HG02678 (cell line): ENCODE results near the gene MBTPS1.

Experiments
- ATAC-seq: cut with Tn5 transposase; IDR thresholded peaks from one replicate; pipeline ENCODE4 v1.9.1; 2021; ENCODE audit warnings: mild to moderate bottlenecking, moderate library complexity; ENCODE audit not compliant: unreplicated experiment

Gene MBTPS1

GRCh38 chr16:84040823-84041820 is 75.6 kb downstream of the MBTPS1 start:
- no peak for ATAC-seq

- no peak for ATAC-seq
These were observed 76.4 kb downstream of the MBTPS1 start for GRCh38 chr16:84040226-84040822.

- no peak for ATAC-seq
These were observed 77.0 kb downstream of the MBTPS1 start for GRCh38 chr16:84039696-84040095.

- no peak for ATAC-seq
These were observed 78.3 kb downstream of the MBTPS1 start for GRCh38 chr16:84038469-84038868.

- no peak for ATAC-seq
These were observed 79.7 kb downstream of the MBTPS1 start for GRCh38 chr16:84036982-84037425.

- ATAC-seq, result no peak
These were observed 80.6 kb downstream of the MBTPS1 start for GRCh38 chr16:84036131-84036530.

GRCh38 chr16:84034516-84034915 is 82.2 kb downstream of the MBTPS1 start:
- no peak for ATAC-seq

- ATAC-seq, result no peak
These were observed 83.2 kb downstream of the MBTPS1 start for GRCh38 chr16:84033251-84034195.

GRCh38 chr16:84032458-84033178 is 84.1 kb downstream of the MBTPS1 start:
- no peak for ATAC-seq

- no peak for ATAC-seq
These were observed 85.2 kb downstream of the MBTPS1 start for GRCh38 chr16:84031556-84031955.

- ATAC-seq, result no peak
These were observed 87.3 kb downstream of the MBTPS1 start for GRCh38 chr16:84029297-84030047.

- ATAC-seq, result no peak
These were observed 89.1 kb downstream of the MBTPS1 start for GRCh38 chr16:84027625-84028024.

- ATAC-seq, result no peak
These were observed 90.1 kb downstream of the MBTPS1 start for GRCh38 chr16:84026606-84027005.

- ATAC-seq, result no peak
These were observed 91.9 kb downstream of the MBTPS1 start for GRCh38 chr16:84024854-84025253.

GRCh38 chr16:84022644-84023043 is 94.1 kb downstream of the MBTPS1 start:
- no peak for ATAC-seq

GRCh38 chr16:84021488-84021887 is 95.3 kb downstream of the MBTPS1 start:
- ATAC-seq, result no peak

- no peak for ATAC-seq
These were observed 96.4 kb downstream of the MBTPS1 start for GRCh38 chr16:84020353-84020752.

GRCh38 chr16:84018710-84019109 is 98.0 kb downstream of the MBTPS1 start:
- no peak for ATAC-seq

- ATAC-seq, result no peak
These were observed 100.3 kb downstream of the MBTPS1 start for GRCh38 chr16:84016477-84016876.

- no peak for ATAC-seq
These were observed 101.3 kb downstream of the MBTPS1 start for GRCh38 chr16:84015399-84015798.
